H1 (cell line): Measurements from ENCODE around the gene PPIL6.

Source experiments
- EP300 ChIP-seq, 2 experiments: IDR thresholded peaks; 1 replicate in 1 of 2; 2 replicates in 1 of 2; pipeline ENCODE4 v1.6.1; 2011 to 2012; ENCODE audit warnings: low read depth in 2 of 2, low read length in 2 of 2, mild to moderate bottlenecking in 2 of 2, borderline replicate concordance in 1 of 2, inconsistent platforms in 1 of 2, moderate library complexity in 1 of 2
- KDM5A ChIP-seq: fragments of 200-600 bp; IDR thresholded peaks from 2 replicates; pipeline ENCODE4 v1.7.1; 2012; ENCODE audit warnings: mild to moderate bottlenecking, low read length, inconsistent platforms, mixed read lengths
- POLR2A ChIP-seq, 2 experiments: IDR thresholded peaks; 1 replicate in 1 of 2; 2 replicates in 1 of 2; pipeline ENCODE4 v1.6.1; 2011; ENCODE audit warnings: low read depth in 2 of 2, low read length in 2 of 2, mild to moderate bottlenecking in 2 of 2; ENCODE audit errors: control extremely low read depth in 1 of 2
- POLR2AphosphoS5 ChIP-seq: IDR thresholded peaks from 2 replicates; pipeline ENCODE4 v1.6.1; 2011; ENCODE audit warnings: low read depth, low read length
- SUZ12 ChIP-seq: fragments of 200-600 bp; sonication (generic); IDR thresholded peaks from 2 replicates; pipeline ENCODE4 v1.6.1; 2012; ENCODE audit warnings: mild to moderate bottlenecking, inconsistent platforms, low read length, moderate library complexity, mixed read lengths
- TAF1 ChIP-seq: IDR thresholded peaks from 2 replicates; pipeline ENCODE4 v1.6.1; 2011; ENCODE audit warnings: mild to moderate bottlenecking, low read depth, low read length
- ZNF274 ChIP-seq: IDR thresholded peaks from 2 replicates; pipeline ENCODE4 v1.7.0; 2012; ENCODE audit warnings: low read length, borderline replicate concordance; ENCODE audit errors: extremely low read depth
- TF ChIP-seq, protein P1 (sequence below), 3 experiments: IDR thresholded peaks; 1 replicate in 2 of 3; 2 replicates in 1 of 3; pipeline versions ENCODE4 v1.5.1 to v1.6.1; 2011; ENCODE audit warnings: low read length in 3 of 3, mild to moderate bottlenecking in 3 of 3, inconsistent platforms in 2 of 3, low read depth in 1 of 3, moderate library complexity in 1 of 3; ENCODE audit not compliant: insufficient read depth in 1 of 3; ENCODE audit errors: control extremely low read depth in 1 of 3
- TF ChIP-seq, protein P2 (sequence below): IDR thresholded peaks from 2 replicates; pipeline ENCODE4 v1.6.1; 2011; ENCODE audit warnings: low read length, improper control_type of control experiment

DNA sequence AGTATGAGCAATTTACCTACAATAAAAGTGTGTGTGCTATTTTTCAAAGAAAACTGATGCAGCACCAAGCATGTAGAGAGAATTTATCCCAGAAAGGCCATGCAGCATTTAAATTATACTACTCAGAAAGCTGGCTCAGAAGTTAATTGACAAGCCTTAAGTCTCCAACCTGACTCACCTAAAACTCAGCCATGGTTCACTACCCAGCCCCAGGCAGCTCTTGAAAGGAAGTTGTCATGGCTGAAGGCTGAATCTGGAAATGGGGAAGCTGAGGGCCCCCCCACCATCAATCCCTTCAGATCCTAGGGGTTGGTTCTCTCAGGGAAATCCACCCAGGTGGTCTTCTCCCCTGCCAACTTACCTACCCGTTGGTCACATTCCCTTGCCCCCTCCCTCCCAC lies 19.7 kb downstream of the PPIL6 start:
- TF ChIP-seq, protein P1, sequence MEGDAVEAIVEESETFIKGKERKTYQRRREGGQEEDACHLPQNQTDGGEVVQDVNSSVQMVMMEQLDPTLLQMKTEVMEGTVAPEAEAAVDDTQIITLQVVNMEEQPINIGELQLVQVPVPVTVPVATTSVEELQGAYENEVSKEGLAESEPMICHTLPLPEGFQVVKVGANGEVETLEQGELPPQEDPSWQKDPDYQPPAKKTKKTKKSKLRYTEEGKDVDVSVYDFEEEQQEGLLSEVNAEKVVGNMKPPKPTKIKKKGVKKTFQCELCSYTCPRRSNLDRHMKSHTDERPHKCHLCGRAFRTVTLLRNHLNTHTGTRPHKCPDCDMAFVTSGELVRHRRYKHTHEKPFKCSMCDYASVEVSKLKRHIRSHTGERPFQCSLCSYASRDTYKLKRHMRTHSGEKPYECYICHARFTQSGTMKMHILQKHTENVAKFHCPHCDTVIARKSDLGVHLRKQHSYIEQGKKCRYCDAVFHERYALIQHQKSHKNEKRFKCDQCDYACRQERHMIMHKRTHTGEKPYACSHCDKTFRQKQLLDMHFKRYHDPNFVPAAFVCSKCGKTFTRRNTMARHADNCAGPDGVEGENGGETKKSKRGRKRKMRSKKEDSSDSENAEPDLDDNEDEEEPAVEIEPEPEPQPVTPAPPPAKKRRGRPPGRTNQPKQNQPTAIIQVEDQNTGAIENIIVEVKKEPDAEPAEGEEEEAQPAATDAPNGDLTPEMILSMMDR (IDR thresholded peaks at IDR 0.05; ENCODE audit: control extremely low read depth in 1 of 3, insufficient read depth in 1 of 3, low read depth in 1 of 3, low read length in 3 of 3): no peak
- no peak for TF ChIP-seq ZNF274
- no peak for TF ChIP-seq SUZ12
- TF ChIP-seq POLR2AphosphoS5: no peak
- TF ChIP-seq, protein P2, sequence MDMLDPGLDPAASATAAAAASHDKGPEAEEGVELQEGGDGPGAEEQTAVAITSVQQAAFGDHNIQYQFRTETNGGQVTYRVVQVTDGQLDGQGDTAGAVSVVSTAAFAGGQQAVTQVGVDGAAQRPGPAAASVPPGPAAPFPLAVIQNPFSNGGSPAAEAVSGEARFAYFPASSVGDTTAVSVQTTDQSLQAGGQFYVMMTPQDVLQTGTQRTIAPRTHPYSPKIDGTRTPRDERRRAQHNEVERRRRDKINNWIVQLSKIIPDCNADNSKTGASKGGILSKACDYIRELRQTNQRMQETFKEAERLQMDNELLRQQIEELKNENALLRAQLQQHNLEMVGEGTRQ: no peak
- no peak for TF ChIP-seq EP300 (IDR thresholded peaks at IDR 0.05; ENCODE audit: borderline replicate concordance in 1 of 2, low read depth in 2 of 2, low read length in 2 of 2)
- TF ChIP-seq POLR2A (IDR thresholded peaks at IDR 0.05; ENCODE audit: control extremely low read depth in 1 of 2, low read depth in 2 of 2, low read length in 2 of 2): no peak
- no peak for TF ChIP-seq TAF1
- no peak for TF ChIP-seq KDM5A
